ENCODE measurements around the gene RAP1A.

The RAP1A gene

DNA sequence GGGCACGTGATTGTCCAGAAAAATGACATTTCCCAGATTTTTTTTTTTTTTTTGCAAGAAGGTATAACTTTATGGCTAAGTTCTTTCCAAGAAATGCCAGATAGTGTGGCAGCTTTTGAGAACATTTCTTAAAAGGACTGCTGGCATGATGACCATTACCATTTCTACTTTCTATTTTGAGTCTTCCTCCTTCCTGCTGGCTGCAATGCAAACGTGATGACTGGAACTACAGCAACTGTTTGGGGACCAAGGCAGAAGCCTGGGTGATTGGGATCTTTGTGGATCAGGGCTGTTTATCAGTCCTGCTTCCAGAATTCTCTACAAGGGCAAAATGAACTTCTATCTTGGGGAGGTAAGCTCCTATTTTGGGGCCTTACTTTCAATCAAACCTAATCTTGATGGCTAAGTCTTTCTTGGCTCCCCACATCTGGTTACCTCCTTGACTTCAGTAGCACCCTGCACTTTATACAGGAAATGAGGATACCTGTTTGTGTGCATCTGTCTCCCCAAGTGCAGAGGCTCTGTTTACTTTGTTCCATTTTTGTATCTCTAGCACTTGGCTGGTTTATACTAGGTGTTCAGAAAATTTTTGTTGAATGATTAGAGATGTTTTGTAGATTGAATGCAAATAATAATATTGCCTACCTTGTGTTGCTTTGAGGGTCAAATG lies 132.5 kb downstream of the RAP1A start:
- no peak overlapping the region for H3K4me3 ChIP-seq (ENCODE audit: low read length)
- no peak for DNase-seq (ENCODE audit: low read depth)
- TF ChIP-seq, protein P1, sequence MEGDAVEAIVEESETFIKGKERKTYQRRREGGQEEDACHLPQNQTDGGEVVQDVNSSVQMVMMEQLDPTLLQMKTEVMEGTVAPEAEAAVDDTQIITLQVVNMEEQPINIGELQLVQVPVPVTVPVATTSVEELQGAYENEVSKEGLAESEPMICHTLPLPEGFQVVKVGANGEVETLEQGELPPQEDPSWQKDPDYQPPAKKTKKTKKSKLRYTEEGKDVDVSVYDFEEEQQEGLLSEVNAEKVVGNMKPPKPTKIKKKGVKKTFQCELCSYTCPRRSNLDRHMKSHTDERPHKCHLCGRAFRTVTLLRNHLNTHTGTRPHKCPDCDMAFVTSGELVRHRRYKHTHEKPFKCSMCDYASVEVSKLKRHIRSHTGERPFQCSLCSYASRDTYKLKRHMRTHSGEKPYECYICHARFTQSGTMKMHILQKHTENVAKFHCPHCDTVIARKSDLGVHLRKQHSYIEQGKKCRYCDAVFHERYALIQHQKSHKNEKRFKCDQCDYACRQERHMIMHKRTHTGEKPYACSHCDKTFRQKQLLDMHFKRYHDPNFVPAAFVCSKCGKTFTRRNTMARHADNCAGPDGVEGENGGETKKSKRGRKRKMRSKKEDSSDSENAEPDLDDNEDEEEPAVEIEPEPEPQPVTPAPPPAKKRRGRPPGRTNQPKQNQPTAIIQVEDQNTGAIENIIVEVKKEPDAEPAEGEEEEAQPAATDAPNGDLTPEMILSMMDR (conservative IDR thresholded peaks at IDR 0.05; ENCODE audit: low read depth, low read length) = no peak

DNA sequence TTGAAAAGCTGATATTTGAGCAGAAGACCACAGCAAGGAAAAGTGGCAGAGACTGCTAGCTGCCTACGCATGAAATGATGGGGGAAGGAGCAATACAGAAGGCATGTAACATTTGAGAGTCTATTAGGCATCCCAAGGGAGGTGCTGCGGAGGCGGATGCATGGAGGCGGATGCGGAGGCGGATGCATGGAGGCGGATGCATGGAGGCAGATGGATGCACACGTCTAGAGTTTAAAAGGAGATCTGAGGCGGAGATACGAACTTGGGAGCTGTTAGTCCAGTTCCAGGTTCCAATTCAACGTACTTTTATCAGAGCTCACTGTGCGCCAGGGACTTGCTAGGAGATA lies 135.4 kb downstream of the RAP1A start:
- peak overlapping the region; percentile 97 for H3K4me3 ChIP-seq (ENCODE audit: low read length)
- TF ChIP-seq, protein P1 (conservative IDR thresholded peaks at IDR 0.05; ENCODE audit: low read depth, low read length) = no peak
- peak; percentile 5 for DNase-seq (ENCODE audit: low read depth)

DNA sequence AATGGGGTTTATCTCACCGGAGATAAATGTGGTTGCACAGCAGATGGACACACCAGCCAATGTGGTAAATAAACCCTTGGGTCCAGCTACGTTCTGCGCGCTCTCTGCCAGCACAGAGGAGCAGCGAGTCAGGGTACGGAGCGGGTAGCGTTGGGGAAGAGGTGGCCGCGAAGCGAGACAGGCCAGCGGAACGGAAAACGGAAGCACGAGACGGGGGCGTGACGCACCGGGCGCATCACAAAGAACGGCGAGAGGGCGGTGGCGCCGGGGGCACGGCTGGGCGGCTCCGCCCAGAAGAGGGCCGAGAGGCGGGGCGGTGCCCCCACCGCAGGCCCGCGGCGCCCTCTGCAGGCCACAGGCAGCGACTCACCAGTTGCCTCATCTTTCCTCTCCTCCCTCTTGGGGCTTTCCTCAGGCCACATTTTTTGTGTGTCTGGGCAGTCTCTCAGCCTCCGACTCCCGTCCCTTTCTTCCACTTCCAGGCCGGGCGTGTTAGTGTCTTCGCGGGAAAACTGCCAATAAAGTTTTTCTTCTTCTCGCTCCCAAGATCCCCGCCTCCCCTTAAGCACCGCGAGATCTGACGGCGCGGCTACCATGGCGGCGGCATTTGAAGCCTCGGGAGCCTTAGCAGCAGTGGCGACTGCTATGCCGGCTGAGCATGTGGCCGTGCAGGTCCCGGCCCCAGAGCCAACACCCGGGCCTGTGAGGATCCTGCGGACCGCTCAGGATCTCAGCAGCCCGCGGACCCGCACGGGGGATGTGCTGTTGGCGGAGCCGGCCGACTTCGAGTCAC lies 135.9 kb downstream of the RAP1A start, which contains the start of gene DDX20:
DDX20 (plus strand) TSS at position 571 of the 793 bp plus-strand sequence; CDS start at position 595, 24 bp downstream.
- TF ChIP-seq, protein P1 (conservative IDR thresholded peaks at IDR 0.05; ENCODE audit: low read depth, low read length) = peak; percentile 77
- DNase-seq (ENCODE audit: low read depth) = peak; percentile 90
- H3K4me3 ChIP-seq (ENCODE audit: low read length) = peak within 1 kb of the TSS; percentile 97

DNA sequence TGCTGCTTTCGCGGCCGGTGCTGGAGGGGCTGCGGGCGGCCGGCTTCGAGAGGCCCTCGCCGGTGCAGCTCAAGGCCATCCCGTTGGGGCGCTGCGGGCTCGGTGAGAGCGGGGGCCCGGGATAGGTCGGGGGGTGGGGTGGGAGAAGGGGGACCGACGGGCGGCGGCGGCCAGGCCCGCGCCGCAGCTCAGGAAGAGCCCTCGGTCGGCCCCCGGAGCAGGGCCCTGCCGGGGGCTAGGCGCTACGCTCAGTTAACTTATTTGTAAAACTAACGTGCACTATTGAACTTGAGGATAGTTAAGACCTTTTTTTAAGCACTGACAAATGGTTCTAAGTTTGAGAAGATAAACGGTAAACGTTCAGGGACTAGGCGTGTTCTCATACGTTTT lies 136.5 kb downstream of the RAP1A start:
- peak overlapping the region; percentile 97 for H3K4me3 ChIP-seq (ENCODE audit: low read length)
- no peak for DNase-seq (ENCODE audit: low read depth)
- TF ChIP-seq, protein P1 (conservative IDR thresholded peaks at IDR 0.05; ENCODE audit: low read depth, low read length) = no peak

DNA sequence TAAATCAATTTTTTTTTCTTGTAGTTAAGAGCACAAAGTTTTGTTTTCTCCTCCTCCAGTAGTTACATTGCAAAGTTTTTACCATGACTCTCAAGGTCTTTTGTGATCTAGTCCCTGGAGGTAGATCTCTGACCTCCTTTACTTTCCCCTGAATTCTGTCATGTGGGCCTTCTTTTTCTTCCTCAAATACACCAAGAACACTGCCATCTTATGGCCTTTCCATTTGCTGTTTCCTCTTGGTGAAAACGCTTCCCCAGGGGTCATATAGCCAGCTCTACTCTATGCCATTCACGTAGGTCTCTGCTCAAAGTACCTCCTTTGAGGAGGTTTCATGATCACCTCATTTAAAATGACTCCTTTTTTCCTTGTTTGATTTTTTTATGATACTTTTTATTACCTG lies 138.8 kb downstream of the RAP1A start:
- DNase-seq (ENCODE audit: low read depth) = no peak
- TF ChIP-seq, protein P1 (conservative IDR thresholded peaks at IDR 0.05; ENCODE audit: low read depth, low read length) = peak; percentile 19
- no peak overlapping the region for H3K4me3 ChIP-seq (ENCODE audit: low read length)

DNA sequence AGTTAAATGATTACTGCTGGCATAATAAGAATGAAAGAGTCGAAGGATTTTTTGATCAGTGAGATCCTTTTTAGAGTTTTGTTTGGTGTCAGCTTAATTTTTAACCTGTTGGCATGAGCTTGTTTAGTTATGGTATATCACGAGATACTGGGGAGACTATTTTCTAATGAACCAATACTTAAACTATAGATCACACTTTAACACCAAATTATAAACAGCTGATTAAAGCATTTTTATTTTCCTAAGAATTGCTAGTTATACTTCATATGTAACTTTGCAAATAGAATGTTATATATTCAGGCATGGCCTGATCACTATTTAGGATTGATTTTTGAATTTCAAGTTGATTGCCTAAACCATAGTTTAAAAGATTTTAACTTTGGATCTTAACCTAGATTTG lies 142.1 kb downstream of the RAP1A start:
- no peak overlapping the region for H3K4me3 ChIP-seq (ENCODE audit: low read length)
- TF ChIP-seq, protein P1 (conservative IDR thresholded peaks at IDR 0.05; ENCODE audit: low read depth, low read length) = no peak
- DNase-seq (ENCODE audit: low read depth) = no peak

DNA sequence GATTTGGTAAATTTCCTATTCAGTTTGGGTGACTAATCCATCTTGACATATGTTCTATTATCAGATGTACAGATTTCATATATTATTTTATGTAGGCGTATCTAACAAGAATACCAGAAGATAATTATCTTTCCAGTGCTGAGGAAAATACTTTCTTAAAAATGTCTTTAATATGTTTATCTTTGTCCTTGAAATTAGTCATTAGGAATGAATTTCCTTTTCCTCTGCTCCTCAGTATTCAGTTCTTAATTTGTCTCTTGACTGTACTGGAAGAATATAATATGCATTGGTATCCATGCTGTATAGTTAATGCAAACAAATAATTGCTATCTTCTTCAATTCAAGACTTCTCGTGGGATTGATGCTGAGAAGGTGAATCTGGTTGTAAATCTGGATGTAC lies 142.7 kb downstream of the RAP1A start:
- no peak for DNase-seq (ENCODE audit: low read depth)
- H3K4me3 ChIP-seq (ENCODE audit: low read length) = no peak overlapping the region
- TF ChIP-seq, protein P1 (conservative IDR thresholded peaks at IDR 0.05; ENCODE audit: low read depth, low read length) = no peak
